Natural killer cell (primary cell): Measurements from ENCODE around the gene PRTN3. TPM values are rescaled to one million over a fixed set of nuclear protein-coding genes. Genes with fewer than 3 reads are reported as not detected.

Experiments
- ATAC-seq, 3 donors: fragments of 150-1000 bp in 2 of 3; fragments of 200-7000 bp in 1 of 3; cut with Tn5 transposase; 1 replicate in 1 of 3; 2 replicates in 2 of 3; pipeline ENCODE4 v1.10.0; 2021; ENCODE audit warnings: mild to moderate bottlenecking in 2 of 3, moderate library complexity in 2 of 3
- DNase-seq, 2 donors: peaks; one replicate each; pipeline versions ENCODE4 v3.0.0 to v3.0.0-alpha.2; 2013 to 2021; ENCODE audit warnings: mixed read lengths in 1 of 2
- H3K27ac ChIP-seq: one replicate; pipeline ENCODE4 v1.5.1; 2013; ENCODE audit warnings: mild to moderate bottlenecking, low read length
- H3K27me3 ChIP-seq: one replicate; pipeline ENCODE4 v1.6.1; 2013; ENCODE audit warnings: low read length; ENCODE audit not compliant: control insufficient read depth, insufficient read depth
- H3K36me3 ChIP-seq: one replicate; pipeline ENCODE4 v1.6.1; 2013; ENCODE audit warnings: low read length; ENCODE audit not compliant: control insufficient read depth, insufficient read depth
- H3K4me1 ChIP-seq: one replicate; pipeline ENCODE4 v1.6.1; 2013; ENCODE audit warnings: low read length; ENCODE audit not compliant: control insufficient read depth, insufficient read depth
- H3K4me3 ChIP-seq: one replicate; pipeline ENCODE4 v1.5.1; 2013; ENCODE audit warnings: low read length
- H3K9me3 ChIP-seq: one replicate; pipeline ENCODE4 v1.6.1; 2013; ENCODE audit warnings: low read length; ENCODE audit not compliant: control insufficient read depth, insufficient read depth
- H3K27ac Mint-ChIP-seq, 2 donors: one replicate each; pipeline ENCODE4 v1.8.0; 2022; ENCODE audit warnings: mild to moderate bottlenecking in 2 of 2, mixed read lengths in 2 of 2, moderate library complexity in 1 of 2
- H3K27me3 Mint-ChIP-seq, 2 donors: one replicate each; pipeline ENCODE4 v1.8.0; 2022; ENCODE audit warnings: low read depth in 2 of 2, mixed read lengths in 2 of 2
- H3K36me3 Mint-ChIP-seq: one replicate; pipeline ENCODE4 v1.8.0; 2022; ENCODE audit warnings: mixed read lengths
- H3K4me1 Mint-ChIP-seq, 2 donors: one replicate each; pipeline ENCODE4 v1.8.0; 2022; ENCODE audit warnings: mixed read lengths in 2 of 2
- H3K4me3 Mint-ChIP-seq: one replicate; pipeline ENCODE4 v1.8.0; 2022; ENCODE audit warnings: mild to moderate bottlenecking, moderate library complexity, mixed read lengths
- H3K9me3 Mint-ChIP-seq, 2 donors: one replicate each; pipeline ENCODE4 v1.8.0; 2022; ENCODE audit warnings: mixed read lengths in 2 of 2
- CTCF ChIP-seq: fragments of 200-600 bp; IDR thresholded peaks from one replicate; pipeline ENCODE4 v1.8.0; 2022; ENCODE audit warnings: antibody characterized with exemption
- WGBS: methylation state at CpG from one replicate; pipeline ENCODE4 v1.1.7; 2013; ENCODE audit warnings: missing lambda C conversion rate; ENCODE audit not compliant: insufficient coverage; 5-methylcytosine and 5-hydroxymethylcytosine counted together
- intact Hi-C: fragments of 100-400 bp; cut with micrococcal nuclease; formaldehyde crosslinking; loops from one replicate; pipeline ENCODE4 v1.14.2; 2022
- total RNA-seq, 4 donors: library from RNA; stranded (reverse); fragments of 120-200 nt in 1 of 4; gene quantifications; one replicate each; pipeline versions ENCODE4 v1.2.3 to v1.2.4, GENCODE V29; 2013 to 2022

PRTN3 gene
- total RNA-seq, 3 donors from 2014 or later (not counting 1 experiment from before 2014, with no cell fraction given) = 0.36 to 0.73 TPM; not detected in 1

- Mint-ChIP-seq H3K4me1 (no peaks in the 10 kb centered on the region), H3K27me3 (peaks cover 6 to 10% of the 10 kb centered on the region in 2 donors), H3K27ac (no peak within 1 kb of the TSS), H3K4me3 (no peak within 1 kb of the TSS), H3K9me3 (no peaks in the 10 kb centered on the region), H3K36me3 (no peaks in the 10 kb centered on the region)
- H3K27me3 ChIP-seq = peaks cover 7% of the 10 kb centered on the region
- TF ChIP-seq CTCF = no peak
- H3K9me3 ChIP-seq = no peaks in the 10 kb centered on the region
- intact Hi-C loops = no loop called here
- no peaks in the 10 kb centered on the region for H3K4me1 ChIP-seq
- H3K27ac ChIP-seq = no peak within 1 kb of the TSS
- DNase-seq (no peak), ATAC-seq (peak in 1 of 3 donors; percentile 21)
- H3K4me3 ChIP-seq = no peak within 1 kb of the TSS
- WGBS = 74% methylated on average over 33 of the region's 33 CpGs
- no peaks in the 10 kb centered on the region for H3K36me3 ChIP-seq
Measured at GRCh38 chr19:827710-828321, 13.0 kb upstream of the PRTN3 start, which contains the start of gene AZU1. AZU1 (plus strand) TSS chr19:827837; CDS start chr19:827847, 10 bp downstream.

- Histone ChIP-seq H3K27ac (no peak overlapping the region), H3K9me3 (no peaks in the 10 kb centered on the region), H3K4me3 (no peak overlapping the region), H3K27me3 (no peaks in the 10 kb centered on the region), H3K36me3 (no peaks in the 10 kb centered on the region), H3K4me1 (no peaks in the 10 kb centered on the region)
- Mint-ChIP-seq H3K4me1 (no peaks in the 10 kb centered on the region), H3K9me3 (no peaks in the 10 kb centered on the region), H3K4me3 (no peak overlapping the region), H3K36me3 (no peaks in the 10 kb centered on the region), H3K27me3 (no peaks in the 10 kb centered on the region), H3K27ac (no peak overlapping the region)
- TF ChIP-seq CTCF = no peak
- no peak for ATAC-seq
- no peak for DNase-seq
- WGBS = 85% methylated on average over 18 of the region's 18 CpGs
- intact Hi-C loops = no loop called here
Measured at GRCh38 chr19:829129-829758, 11.6 kb upstream of the PRTN3 start.

GRCh38 chr19:831407-832369 is 9.1 kb upstream of the PRTN3 start:
- no peak for DNase-seq
- 81% methylated on average over 37 of the region's 38 CpGs for WGBS
- H3K4me1 Mint-ChIP-seq = no peaks in the 10 kb centered on the region
- no peaks in the 10 kb centered on the region for H3K36me3 Mint-ChIP-seq
- no peak overlapping the region for H3K4me3 Mint-ChIP-seq
- no peaks in the 10 kb centered on the region for H3K27me3 ChIP-seq
- no peak overlapping the region for H3K27ac Mint-ChIP-seq
- no peaks in the 10 kb centered on the region for H3K9me3 ChIP-seq
- no peaks in the 10 kb centered on the region for H3K9me3 Mint-ChIP-seq
- H3K27me3 Mint-ChIP-seq = peaks cover 0 to 5% of the 10 kb centered on the region in 2 donors
- ATAC-seq = no peak
- intact Hi-C loops = no loop called here
- no peaks in the 10 kb centered on the region for H3K36me3 ChIP-seq
- no peak overlapping the region for H3K27ac ChIP-seq
- H3K4me1 ChIP-seq = no peaks in the 10 kb centered on the region
- H3K4me3 ChIP-seq = no peak overlapping the region
- TF ChIP-seq CTCF = no peak
